ENCODE results near the gene HIPK2.

GRCh38 chr7:139713526-139714162 is 64.2 kb downstream of the HIPK2 start:
- no peak for TF ChIP-seq ESRRG (CRISPR knock-in tag; IDR thresholded peaks at IDR 0.05)
- TF ChIP-seq PATZ1 (CRISPR knock-in tag; IDR thresholded peaks at IDR 0.05; ENCODE audit: borderline replicate concordance) = no peak
- TF ChIP-seq CSRNP3 (CRISPR knock-in tag; IDR thresholded peaks at IDR 0.05) = no peak
- no peak for TF ChIP-seq ZFP3 (CRISPR knock-in tag; IDR thresholded peaks at IDR 0.05)
- no peak for TF ChIP-seq ZNF8 (CRISPR knock-in tag; IDR thresholded peaks at IDR 0.05)
- no peak for TF ChIP-seq SNAI2 (CRISPR knock-in tag; IDR thresholded peaks at IDR 0.05)
- no peak for TF ChIP-seq TOX (CRISPR knock-in tag; IDR thresholded peaks at IDR 0.05; ENCODE audit: borderline replicate concordance)
- no peak for TF ChIP-seq CREB5 (CRISPR knock-in tag; IDR thresholded peaks at IDR 0.05; ENCODE audit: low read depth)
- TF ChIP-seq RARB (CRISPR knock-in tag; IDR thresholded peaks at IDR 0.05) = no peak
- TF ChIP-seq ARNTL (CRISPR knock-in tag; IDR thresholded peaks at IDR 0.05; ENCODE audit: borderline replicate concordance, low read depth) = no peak
- TF ChIP-seq GLIS3 (CRISPR knock-in tag; IDR thresholded peaks at IDR 0.05) = no peak
- TF ChIP-seq ZFP30 (CRISPR knock-in tag; IDR thresholded peaks at IDR 0.05) = no peak
- TF ChIP-seq ZC3H10 (CRISPR knock-in tag; IDR thresholded peaks at IDR 0.05) = no peak
